A673 (cell line): ENCODE measurements around the gene CTNNA3.

ENCODE experiments used
- EZH2 ChIP-seq: fragments of 200-600 bp; sonication (generic); IDR thresholded peaks from 2 replicates; pipeline ENCODE4 v1.6.1; 2017; ENCODE audit warnings: borderline replicate concordance, low read depth, mild to moderate bottlenecking, mixed read lengths, antibody characterized with exemption, low read length; ENCODE audit not compliant: poor library complexity, severe bottlenecking
- TF ChIP-seq, protein P1 (sequence below): fragments of 300-800, 200-600 bp; sonication (generic); conservative IDR thresholded peaks from 2 replicates; pipeline ENCODE4 v1.5.1; 2017; ENCODE audit warnings: low read depth, mild to moderate bottlenecking, antibody characterized with exemption, low read length, moderate library complexity, mixed read lengths

DNA sequence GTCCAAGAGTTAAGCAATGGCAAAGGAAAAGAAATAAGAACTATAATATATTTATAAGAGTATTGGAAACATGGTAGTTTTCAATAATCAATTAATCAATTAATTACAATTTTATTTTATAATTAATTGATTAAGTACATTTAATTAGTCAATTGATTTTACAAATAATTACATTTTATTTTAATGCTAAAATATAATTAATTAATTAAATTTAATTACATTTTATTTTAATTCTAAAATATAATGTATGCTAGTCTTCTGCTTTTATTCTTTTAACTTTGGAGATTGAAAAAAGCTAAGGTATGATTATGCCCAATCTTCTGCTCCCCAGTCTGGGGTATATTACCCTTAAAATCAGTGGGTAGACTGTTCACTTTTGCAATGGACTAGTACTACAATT is 1456.9 kb downstream of the CTNNA3 start:
- TF ChIP-seq, protein P1, sequence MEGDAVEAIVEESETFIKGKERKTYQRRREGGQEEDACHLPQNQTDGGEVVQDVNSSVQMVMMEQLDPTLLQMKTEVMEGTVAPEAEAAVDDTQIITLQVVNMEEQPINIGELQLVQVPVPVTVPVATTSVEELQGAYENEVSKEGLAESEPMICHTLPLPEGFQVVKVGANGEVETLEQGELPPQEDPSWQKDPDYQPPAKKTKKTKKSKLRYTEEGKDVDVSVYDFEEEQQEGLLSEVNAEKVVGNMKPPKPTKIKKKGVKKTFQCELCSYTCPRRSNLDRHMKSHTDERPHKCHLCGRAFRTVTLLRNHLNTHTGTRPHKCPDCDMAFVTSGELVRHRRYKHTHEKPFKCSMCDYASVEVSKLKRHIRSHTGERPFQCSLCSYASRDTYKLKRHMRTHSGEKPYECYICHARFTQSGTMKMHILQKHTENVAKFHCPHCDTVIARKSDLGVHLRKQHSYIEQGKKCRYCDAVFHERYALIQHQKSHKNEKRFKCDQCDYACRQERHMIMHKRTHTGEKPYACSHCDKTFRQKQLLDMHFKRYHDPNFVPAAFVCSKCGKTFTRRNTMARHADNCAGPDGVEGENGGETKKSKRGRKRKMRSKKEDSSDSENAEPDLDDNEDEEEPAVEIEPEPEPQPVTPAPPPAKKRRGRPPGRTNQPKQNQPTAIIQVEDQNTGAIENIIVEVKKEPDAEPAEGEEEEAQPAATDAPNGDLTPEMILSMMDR: no peak
- TF ChIP-seq EZH2: no peak
